GM19452 (cell line): ENCODE measurements around the gene RAB31.

Source experiments
- ATAC-seq: cut with Tn5 transposase; IDR thresholded peaks from one replicate; pipeline ENCODE4 v1.9.1; 2021; ENCODE audit not compliant: unreplicated experiment

Gene RAB31

DNA sequence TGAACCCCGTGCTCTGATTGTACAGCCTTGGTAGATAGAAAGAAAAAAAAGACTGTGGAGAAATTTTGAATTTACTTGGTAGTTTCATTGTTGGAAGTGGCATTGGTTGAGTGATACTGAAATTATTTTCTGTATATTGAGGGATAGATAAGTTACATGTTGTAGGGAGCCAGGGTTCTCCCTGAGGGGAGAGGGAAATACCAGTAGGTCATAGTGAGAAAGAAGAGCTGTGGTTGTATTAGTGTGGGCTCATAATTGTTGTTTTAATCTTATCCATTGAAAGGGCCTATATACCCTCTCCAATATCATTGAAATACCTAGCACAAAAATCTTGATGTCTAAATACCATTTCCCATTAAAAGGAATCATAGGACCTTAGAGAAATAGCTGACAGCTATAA lies 16.9 kb upstream of the RAB31 start:
- no peak for ATAC-seq

- ATAC-seq = no peak
Observed at GRCh38 chr18:9694174-9694573, 13.9 kb upstream of the RAB31 start.

DNA sequence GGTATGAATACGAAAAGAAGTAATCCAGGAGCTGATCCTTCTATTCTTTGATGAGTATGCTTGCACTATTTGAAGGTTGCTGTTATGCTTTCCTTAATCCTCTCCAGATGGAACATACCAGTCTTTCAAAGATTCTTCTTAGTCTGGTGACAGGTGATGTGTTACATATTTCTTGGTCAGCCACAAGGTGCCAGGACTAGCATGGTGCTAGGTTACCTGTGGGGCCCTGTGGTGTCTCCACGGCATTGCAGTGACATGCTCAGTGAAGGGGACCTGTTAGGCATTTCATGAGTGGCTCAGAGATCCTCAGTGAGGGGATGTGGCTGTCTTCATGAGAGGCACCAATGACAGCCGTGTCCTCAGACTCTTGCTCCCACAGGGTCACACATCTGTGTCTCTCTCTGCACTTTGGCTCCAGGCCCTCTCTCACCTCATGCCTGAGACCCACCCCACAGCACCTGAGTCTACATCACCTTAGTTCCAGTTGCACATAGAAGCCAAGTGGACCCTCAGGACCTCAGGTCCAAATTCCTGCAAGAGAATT lies 13.1 kb upstream of the RAB31 start:
- no peak for ATAC-seq

GRCh38 chr18:9695605-9696004 lies 12.5 kb upstream of the RAB31 start:
- no peak for ATAC-seq

DNA sequence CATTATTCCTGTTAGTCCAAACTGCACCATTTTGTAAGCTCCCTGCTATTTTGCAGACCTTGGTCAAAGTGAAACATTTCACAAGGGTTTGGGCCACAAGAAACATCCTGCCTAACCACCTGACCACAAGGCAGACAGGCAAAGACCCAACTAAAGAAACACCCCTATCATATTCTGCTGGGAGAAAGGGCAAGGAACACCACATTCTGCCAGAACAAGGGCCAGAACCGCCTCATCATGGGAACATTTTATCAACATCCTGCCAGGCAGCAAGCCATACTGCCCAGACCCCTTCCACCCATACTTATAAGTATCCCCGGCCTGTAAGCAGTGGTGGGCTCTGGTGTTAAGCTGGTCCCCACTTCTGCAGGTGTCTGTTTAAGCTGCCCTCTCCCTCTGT lies 12.0 kb upstream of the RAB31 start:
- ATAC-seq = no peak

GRCh38 chr18:9696701-9697100 lies 11.4 kb upstream of the RAB31 start:
- no peak for ATAC-seq

GRCh38 chr18:9697121-9697520 lies 11.0 kb upstream of the RAB31 start:
- ATAC-seq = no peak

GRCh38 chr18:9698497-9698896 lies 9.6 kb upstream of the RAB31 start:
- no peak for ATAC-seq

GRCh38 chr18:9700261-9700796 lies 7.8 kb upstream of the RAB31 start:
- no peak for ATAC-seq

DNA sequence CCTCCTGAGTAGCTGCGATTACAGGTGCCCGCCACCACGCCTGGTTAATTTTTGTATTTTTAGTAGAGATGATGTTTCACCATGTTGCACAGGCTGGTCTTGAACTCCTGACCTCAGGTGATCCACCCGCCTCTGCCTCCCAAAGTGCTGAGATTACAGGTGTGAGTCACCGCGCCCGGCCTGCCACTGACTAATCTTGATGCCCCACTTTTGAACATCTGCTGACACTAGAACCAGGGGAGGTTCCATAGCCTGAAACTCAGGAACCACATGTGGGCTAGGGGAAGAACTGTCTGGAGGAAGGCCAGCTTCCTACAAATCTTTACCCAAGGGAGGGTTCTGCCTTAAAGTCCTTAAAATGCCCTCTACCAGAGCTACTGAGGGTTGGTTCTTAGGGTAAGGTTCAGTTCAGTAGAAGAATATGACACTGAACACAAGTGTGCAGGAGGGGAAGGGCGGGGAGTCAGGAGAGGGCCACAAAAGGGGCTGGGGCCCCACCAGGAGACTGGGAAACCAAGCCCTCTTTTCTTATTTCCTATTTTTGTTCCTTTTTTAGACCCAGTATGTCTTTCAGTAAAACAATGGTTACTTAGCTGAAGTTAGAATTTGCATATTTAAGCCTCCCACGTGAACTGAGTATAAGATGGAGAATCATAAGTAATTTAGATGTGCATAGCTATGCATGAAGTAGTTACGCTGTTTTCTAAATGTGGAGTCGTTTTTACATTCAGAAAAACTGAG lies 6.3 kb upstream of the RAB31 start:
- ATAC-seq = no peak

DNA sequence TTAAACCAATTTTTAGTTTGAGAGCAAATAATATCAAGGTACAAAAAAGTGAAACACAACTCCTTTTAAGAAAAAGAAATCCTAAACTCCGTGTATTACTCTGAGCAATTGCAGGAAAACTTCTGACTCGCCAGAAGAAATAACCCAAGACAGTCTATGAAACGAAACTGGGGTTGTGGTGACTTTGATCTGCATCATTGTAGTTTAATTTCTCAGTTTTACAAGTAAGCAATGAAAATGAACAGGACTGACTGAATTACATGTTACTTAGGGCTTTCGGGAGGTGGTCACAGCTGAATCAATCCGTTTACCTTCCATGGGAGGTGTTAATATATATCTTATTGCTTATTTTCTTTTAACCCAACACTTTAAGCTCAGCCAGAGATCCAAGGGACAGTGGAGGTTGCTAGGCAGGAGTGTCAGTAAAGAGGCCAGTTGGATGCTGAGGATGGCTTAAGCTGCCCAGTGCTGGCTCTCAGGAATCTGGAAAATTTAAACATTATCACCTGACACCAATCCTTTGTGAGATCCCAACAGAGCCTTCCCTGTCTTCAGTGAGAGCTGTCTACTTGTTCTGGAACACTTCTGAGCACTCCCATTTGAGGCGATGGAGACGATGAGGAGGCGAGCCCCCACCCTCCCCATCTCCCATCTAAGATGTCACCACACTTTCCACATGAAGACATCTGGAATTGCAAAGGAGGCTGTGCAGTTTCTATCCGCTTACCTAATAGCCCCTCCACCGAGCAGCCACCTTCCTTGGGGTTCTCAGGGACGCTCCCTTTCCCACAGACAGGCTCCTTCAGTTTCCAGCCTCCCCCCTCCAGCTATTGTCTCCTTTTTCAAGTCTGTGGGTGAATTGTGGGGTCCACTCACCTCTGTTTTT lies 3.6 kb upstream of the RAB31 start:
- ATAC-seq = no peak

GRCh38 chr18:9705183-9705829 lies 2.8 kb upstream of the RAB31 start:
- ATAC-seq = no peak

- ATAC-seq = no peak
Observed at GRCh38 chr18:9706081-9706935, 1.8 kb upstream of the RAB31 start.

DNA sequence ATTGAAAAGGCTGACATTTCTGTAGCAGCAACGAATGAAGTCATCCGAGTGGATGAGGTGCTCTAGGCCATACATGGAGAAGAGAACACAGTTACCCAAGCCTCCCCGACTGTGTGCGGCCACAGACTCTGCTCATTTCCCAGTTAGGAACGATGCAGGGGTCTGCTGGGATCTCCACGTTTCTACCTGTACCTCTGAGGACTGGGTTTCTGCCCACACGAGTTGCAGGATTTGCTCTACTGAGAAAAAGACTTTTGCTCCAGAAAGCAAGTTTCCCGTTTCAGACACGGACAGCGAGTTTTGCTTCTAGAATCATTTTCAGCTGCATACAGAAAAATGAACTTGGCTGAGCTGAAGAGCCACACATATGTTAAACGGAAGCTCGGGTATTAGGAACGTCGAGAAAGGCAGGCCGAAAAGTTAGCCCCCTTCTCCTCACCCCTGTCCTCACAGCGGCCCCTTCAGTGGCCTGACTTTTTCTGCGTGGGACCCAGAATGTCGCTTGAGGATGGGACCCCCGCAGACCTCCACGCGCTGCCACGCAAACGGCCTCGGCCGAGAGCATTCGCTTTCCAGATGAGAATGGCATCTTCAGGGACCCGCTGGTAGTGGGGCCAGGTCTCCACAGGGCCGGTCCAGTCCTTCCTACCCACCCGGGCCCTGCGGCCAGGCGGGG lies 582 bp upstream of the RAB31 start:
- no peak for ATAC-seq

DNA sequence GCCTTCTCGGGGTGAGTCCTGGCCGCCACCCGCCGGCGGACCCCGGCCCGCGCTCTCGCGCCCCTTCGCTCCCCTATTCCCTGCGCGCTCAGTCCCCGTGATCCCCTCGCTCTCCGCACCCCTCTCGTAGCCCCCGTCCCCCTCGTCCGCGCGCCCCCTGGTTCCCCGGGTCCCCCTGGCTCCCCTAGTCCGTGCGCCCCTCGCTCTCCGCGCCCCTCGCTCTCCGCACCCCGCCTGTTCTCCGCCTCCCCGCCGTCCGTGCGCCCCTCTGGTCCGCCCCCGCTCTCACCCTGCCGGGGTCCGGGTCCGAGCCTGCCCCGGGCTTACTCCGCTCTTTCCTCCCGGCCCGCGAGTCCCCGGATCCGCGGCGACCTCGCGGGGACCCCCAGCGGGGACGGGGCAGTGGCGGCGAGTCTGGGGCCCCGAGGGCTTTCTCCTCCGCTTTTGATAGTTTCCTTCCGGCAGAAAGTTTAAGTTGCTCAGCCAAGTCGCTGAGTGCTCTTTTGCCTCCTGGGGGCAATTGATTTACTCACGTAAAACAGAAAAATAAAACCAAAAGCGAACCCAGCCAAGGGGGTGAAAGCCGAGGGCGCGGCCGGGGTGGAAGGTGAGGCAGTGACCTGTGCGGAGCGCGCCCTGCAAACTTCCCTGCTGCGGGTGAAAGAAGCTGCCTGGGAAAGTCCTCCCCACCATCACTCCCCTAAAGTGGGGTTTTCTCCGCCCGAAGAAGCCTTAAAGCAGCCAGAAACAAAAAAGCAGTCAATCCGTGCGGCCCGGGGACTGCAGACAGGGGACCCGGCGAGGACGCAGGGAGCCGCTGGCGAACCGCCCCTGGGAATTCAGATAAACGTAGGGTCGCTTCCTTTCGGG lies 568 bp downstream of the RAB31 start:
- no peak for ATAC-seq

- no peak for ATAC-seq
Observed at GRCh38 chr18:9709304-9709877, 1.3 kb downstream of the RAB31 start.

DNA sequence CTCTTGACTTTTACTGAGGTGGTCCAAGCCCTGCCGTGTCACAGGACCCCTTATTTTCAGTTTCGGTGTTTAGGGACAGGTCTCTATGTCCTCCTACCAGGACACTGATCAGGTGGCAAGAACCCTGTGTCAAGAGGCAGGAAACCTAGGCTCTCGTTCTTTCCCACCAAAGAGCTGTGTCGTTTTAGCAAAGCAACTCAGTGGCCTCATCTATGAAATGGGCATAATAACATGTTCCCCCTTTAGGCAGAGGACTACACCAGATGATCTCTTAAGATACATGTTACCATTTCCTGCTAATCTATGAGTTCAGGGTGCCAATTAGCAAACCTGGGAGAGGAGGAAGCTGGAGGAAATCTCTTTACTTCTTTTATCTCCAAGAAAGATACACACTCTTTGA lies 1.9 kb downstream of the RAB31 start:
- ATAC-seq = no peak

DNA sequence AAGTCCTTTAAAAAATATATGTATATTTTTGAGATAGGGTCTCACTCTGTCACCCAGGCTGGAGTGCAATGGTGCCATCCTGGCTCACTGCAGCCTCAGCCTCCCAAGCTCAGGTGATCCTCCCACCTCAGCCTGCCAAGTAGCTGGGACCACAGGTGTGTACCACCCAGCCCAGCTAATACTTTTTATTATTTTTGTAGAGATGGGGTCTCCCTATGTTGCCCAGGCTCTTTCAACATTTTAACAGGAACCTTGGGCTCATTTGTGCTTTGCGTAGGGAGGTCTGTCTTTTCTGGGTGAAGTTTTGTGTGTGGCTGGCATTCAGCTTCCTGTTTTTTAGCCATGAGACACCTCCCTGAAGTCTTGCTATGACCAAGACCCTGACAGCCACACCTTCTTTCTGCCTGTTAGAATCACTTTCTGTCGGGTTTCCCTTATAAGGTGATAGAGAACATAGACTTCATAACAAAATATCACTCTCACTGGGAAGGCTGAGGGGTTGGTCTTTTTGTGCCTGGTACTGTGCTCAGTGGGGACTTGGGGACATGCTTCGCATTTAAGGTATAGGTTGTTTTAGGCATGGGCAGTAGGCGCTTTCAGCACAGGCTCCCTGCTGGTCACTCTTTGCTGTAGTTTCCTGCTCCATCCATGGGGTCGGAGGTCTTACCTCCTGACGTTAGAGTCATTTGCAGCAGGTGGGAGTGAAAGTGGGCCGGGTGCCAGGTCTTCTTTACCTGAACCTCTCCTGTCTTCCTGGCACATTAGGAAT lies 3.4 kb downstream of the RAB31 start:
- ATAC-seq = peak; percentile 61
